IPS-18a (cell line): ENCODE data around the gene LDAF1.
"Not testable (repeated sequence)": the region's sequence is repeated elsewhere in the genome, so short reads cannot be mapped to it uniquely, and the experiment has no call there.

ENCODE experiments used
- H3K27ac ChIP-seq: one replicate; pipeline ENCODE4 v1.5.1; 2013; ENCODE audit warnings: low read length
- H3K27me3 ChIP-seq: one replicate; pipeline ENCODE4 v1.6.1; 2013; ENCODE audit warnings: mild to moderate bottlenecking, low read length; ENCODE audit not compliant: control insufficient read depth, insufficient read depth
- H3K36me3 ChIP-seq: one replicate; pipeline ENCODE4 v1.6.1; 2013; ENCODE audit warnings: low read depth, low read length; ENCODE audit not compliant: control insufficient read depth
- H3K4me1 ChIP-seq: one replicate; pipeline ENCODE4 v1.6.1; 2013; ENCODE audit warnings: low read depth, low read length; ENCODE audit not compliant: control insufficient read depth
- H3K4me3 ChIP-seq: one replicate; pipeline ENCODE4 v1.5.1; 2013; ENCODE audit warnings: low read length
- H3K9ac ChIP-seq: one replicate; pipeline ENCODE4 v1.6.1; 2013; ENCODE audit warnings: mild to moderate bottlenecking, low read length, moderate library complexity
- H3K9me3 ChIP-seq: one replicate; pipeline ENCODE4 v1.6.1; 2013; ENCODE audit warnings: low read depth, low read length; ENCODE audit not compliant: control insufficient read depth

LDAF1 gene

DNA sequence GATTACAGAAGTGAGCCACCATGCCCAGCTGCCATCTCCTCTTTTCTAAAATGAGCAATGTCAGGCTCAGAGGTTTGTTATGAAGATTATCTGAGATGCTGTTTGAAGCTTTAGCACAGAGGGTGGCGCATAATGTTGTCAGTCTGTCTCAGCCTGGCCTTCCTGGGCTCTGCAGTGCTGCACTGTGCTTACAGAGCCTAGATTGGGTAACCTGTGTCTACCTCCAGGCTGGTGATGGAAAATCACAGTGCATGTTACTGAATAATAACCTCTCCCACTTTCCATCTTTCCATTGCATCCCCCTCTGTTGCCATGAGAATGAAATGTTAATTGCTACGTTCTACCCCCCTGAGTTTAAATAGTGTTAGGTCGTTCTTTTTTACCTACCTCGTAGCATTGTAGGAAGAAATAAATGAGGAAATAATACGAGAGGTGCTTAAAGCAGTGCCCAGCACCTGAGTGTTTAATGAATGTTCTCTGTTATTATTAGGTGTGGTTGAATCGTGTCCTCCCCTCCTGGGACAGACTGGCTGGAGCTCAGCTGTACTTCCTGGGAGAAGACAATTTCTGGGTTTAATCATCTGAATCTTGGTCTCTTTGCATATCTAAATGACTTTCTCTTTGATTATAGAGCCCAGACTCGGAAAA lies 6.2 kb downstream of the LDAF1 start:
- no peaks in the 10 kb centered on the region for H3K9me3 ChIP-seq
- H3K36me3 ChIP-seq, result peaks cover 47% of the 10 kb centered on the region

DNA sequence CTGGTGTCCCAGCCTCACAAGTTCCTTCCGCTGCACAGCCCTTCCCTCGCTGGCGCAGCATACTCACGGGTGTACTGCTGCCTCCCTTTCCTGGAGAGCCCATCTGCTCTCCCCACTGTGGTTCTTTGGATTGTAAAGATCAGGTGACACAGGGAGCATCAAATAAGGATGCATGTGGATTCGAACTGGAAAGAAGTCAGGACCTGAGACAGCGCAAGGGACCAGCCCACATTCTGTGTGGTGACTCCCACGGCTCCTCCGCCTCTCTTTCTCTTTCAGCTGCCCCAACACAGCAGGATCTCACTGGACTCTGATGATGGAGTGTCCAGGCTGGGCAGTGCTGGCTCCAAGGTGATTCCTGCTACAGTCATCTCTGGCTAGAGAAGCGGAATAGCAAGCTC lies 8.1 kb downstream of the LDAF1 start:
- no peak overlapping the region for H3K9ac ChIP-seq
- peaks cover 56% of the 10 kb centered on the region for H3K36me3 ChIP-seq
- no peaks in the 10 kb centered on the region for H3K9me3 ChIP-seq
- no peaks in the 10 kb centered on the region for H3K4me1 ChIP-seq
- no peak overlapping the region for H3K4me3 ChIP-seq
- no peaks in the 10 kb centered on the region for H3K27me3 ChIP-seq
- no peak overlapping the region for H3K27ac ChIP-seq

More for the DNA sequence above, 6.2 kb downstream of the LDAF1 start:
- Histone ChIP-seq H3K27ac (no peak overlapping the region), H3K9ac (no peak overlapping the region), H3K4me3 (no peak overlapping the region), H3K4me1 (peaks cover 4% of the 10 kb centered on the region), H3K27me3 (no peaks in the 10 kb centered on the region)

DNA sequence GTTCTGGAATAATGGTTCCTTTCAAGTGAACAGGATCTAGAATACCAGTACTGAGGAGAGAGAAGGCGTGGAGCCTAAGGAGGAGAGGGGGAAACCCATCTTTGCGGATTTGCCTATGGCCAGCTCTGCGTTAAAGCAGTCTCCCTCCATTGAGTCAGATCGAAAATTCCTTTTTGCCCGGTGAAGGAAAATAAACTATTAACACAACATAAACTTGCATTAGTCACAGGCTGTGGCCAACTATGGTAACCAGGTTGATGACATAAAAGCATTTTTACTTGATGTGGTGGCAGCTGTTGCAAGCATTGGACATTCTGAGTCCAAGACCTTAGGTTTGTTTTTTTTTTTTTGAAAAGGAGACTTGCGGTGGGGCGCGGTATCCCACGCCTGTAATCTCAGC lies 8.9 kb downstream of the LDAF1 start:
- Histone ChIP-seq H3K4me3 (no peak overlapping the region), H3K36me3 (peaks cover 58% of the 10 kb centered on the region), H3K9me3 (no peaks in the 10 kb centered on the region), H3K27ac (no peak overlapping the region), H3K4me1 (no peaks in the 10 kb centered on the region), H3K9ac (no peak overlapping the region), H3K27me3 (no peaks in the 10 kb centered on the region)

DNA sequence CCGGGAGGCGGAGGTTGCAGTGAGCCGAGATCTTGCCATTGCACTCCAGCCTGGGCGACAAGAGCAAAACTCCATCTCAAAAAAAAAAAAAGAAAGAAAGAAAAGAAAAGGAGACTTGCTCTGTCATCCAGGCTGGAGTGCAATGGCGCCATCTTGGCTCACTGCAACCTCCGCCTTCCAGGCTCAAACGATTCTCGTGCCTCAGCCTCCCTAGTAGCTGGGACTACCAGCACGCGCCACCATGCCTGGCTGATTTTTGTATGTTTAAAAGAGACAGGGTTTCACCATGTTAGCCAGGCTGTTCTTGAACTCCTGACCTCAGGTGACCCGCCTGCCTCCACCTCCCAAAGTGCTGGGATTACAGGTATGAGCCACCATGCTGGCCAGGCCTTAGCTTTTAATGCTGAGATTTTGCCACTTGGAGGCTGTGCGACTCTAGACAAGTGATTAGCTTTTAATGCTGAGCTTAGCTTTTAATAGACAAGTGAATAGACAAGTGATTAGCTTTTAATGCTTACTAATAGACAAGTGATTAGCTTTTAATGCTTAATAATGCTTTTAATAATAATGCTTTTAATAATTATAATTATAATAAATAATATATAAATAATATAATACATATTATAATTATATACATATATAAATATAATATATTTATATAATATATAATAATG lies 9.6 kb downstream of the LDAF1 start:
- Histone ChIP-seq H3K4me1 (no peaks in the 10 kb centered on the region), H3K9me3 (no peaks in the 10 kb centered on the region), H3K27me3 (no peaks in the 10 kb centered on the region), H3K9ac (no peak overlapping the region), H3K27ac (no peak overlapping the region), H3K36me3 (peaks cover 58% of the 10 kb centered on the region), H3K4me3 (no peak overlapping the region)

DNA sequence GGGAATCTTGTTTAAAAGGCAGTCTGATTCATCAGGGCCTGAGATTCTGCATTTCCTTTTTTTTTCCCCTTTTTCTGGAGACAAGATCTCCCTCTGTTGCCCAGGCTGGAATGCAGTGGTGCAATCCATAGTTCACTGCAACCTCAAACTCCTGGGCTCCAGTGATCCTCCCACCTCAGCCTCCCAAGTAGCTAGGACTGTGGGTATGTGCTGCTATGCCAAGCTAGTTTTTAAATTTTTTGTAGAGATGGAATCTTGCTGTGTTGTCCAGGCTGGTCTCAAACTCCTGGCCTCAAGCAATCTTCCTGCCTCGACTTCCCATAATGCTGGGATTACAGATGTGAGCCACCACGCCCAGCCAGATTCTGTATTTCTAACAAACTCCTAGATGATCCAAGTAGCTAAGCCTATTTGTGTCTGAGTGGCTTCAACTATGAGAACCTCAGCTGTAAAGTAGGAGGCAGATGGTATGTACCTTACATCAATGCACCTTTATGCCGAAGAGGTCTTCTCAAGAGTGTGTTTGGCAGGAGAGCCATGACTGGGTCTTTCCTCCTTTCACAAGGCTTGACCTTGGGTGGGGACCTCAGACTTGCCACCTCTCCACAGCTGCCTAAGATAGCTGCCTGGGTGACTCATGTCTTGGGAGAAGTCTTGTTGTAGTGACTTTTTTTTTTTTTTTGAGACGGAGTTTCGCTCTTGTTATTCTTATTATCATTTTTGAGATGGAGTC lies 10.9 kb downstream of the LDAF1 start:
- Histone ChIP-seq H3K27ac (no peak overlapping the region), H3K4me3 (no peak overlapping the region), H3K9me3 (no peaks in the 10 kb centered on the region), H3K9ac (no peak overlapping the region), H3K27me3 (no peaks in the 10 kb centered on the region), H3K4me1 (no peaks in the 10 kb centered on the region), H3K36me3 (peaks cover 65% of the 10 kb centered on the region)

DNA sequence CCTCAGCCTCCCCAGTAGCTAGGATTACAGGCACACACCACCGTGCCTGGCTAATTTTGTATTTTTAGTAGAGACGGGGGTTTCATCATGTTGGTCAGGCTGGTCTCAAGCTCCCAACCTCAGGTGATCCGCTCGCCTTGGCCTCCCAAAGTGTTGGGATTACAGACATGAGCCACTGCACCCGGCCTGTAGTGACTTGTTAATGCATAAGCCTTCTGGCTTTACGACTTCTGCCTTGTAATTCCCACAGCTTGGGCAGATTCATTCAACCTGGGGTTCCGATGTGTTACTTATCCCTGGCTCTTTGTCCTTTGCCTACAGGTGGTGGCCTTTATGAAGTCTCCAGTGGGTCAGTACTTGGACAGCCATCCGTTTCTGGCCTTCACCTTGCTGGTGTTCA lies 11.6 kb downstream of the LDAF1 start:
- H3K27me3 ChIP-seq, result not testable (repeated sequence)
- peaks cover 67% of the 10 kb centered on the region for H3K36me3 ChIP-seq

DNA sequence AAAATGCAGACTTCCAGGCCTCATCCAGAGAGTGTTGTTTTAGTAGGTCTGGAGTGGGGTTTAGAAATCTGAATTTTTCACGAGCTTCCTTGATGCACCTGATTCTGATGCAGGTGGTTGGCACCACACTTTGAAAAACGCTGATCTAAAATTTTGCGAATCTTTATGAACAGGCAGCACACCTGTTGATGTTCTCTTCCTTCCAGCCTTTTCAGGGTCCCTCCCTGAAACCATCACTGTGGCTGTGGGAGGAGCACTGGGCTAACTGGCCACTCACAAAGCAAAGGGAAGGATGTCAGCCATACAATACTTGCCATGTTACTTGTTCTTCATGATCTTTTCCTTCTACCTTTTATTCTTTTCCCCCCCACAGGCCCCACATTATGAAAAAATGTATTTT lies 14.2 kb downstream of the LDAF1 start:
- H3K9me3 ChIP-seq, result no peaks in the 10 kb centered on the region
- H3K27me3 ChIP-seq, result no peaks in the 10 kb centered on the region
- H3K9ac ChIP-seq, result no peak overlapping the region
- no peak overlapping the region for H3K27ac ChIP-seq
- peaks cover 70% of the 10 kb centered on the region for H3K36me3 ChIP-seq
- no peak overlapping the region for H3K4me3 ChIP-seq
- H3K4me1 ChIP-seq, result no peaks in the 10 kb centered on the region

More for the DNA sequence above, 11.6 kb downstream of the LDAF1 start:
- not testable (repeated sequence) for H3K9me3 ChIP-seq, H3K27ac ChIP-seq, H3K4me3 ChIP-seq, H3K9ac ChIP-seq, H3K4me1 ChIP-seq

DNA sequence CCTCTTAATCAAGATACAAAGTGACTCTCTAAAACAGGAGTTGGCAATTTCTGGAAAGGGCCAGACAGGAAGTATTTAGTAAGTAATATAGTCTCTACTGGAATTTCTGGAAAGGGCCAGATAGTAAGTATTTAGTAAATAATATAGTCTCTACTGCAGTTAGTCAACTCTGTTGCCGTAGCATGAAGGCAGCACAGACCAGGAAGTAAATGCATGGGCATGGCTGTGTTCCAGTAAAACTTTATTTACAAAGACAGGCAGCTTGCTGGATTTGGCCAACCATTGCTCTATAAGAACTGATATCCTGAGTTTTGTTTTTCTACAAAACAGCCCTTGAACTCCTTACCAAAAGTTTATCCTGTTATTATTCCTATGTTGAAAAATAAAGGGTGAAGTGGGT lies 16.9 kb downstream of the LDAF1 start:
- Histone ChIP-seq H3K4me1 (no peaks in the 10 kb centered on the region), H3K4me3 (no peak overlapping the region), H3K36me3 (peaks cover 81% of the 10 kb centered on the region), H3K9ac (no peak overlapping the region), H3K9me3 (no peaks in the 10 kb centered on the region), H3K27ac (no peak overlapping the region), H3K27me3 (no peaks in the 10 kb centered on the region)

DNA sequence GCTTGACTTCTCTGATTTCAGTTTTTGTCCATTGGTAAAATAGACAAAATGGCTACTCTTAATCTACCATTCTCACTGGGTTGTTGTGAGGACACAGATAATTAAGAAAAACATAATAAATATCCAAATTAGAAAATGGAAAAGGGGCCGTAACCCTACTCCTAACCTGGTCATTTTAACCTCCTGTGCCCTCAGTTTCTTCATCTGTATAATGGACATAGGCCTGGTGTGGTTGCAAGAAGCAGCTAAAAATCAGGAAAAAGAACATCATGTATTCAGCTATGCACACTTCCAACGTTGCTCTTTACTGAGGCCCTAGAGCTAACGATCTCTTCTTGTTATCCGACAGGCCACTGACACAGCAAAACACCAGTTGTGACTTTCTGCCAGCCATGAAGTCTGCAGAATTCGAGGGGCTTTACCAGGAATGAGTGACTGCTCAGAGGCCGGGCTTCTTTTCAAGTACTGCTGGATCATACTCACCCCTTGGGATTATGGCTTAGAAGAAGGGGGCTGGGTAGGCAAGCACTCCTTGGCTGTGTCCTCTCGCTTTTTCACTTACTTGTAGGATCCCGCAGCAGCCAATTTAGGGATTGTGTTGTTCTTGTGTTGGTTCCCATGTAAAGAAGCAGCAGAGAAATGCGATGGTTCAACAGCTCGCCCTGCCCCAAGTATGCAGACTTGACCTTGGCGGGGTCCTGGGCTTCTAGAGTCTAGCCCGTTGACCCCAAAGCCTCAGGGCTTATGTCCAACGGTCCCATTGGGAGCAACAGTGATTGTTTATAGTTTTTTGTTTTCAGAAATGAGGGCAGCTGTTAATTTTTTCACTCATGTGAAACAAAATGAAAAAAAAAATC lies 20.9 kb downstream of the LDAF1 start:
- no peaks in the 10 kb centered on the region for H3K9me3 ChIP-seq
- H3K4me1 ChIP-seq, result no peaks in the 10 kb centered on the region
- no peak overlapping the region for H3K27ac ChIP-seq
- no peak overlapping the region for H3K9ac ChIP-seq
- peaks cover 61% of the 10 kb centered on the region for H3K36me3 ChIP-seq
- H3K27me3 ChIP-seq, result no peaks in the 10 kb centered on the region
- no peak overlapping the region for H3K4me3 ChIP-seq

DNA sequence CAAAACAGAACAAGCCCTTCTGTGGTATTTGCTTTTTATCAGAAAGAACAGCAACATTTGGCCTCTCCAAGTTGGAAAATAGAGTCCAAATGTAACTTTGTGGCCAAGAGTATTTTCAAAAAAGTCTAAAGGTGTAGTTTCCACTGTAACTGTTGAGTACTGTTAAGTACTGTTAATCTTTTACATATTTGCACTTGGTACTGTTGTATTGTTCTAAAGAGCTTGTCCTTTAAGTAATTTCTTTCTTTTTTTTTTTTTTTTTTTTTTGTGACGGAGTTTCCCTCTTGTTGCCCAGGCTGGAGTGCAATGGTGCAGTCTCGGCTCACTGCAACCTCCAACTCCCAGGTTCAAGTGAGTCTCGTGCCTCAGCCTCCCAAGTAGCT lies 21.5 kb downstream of the LDAF1 start:
- peaks cover 56% of the 10 kb centered on the region for H3K36me3 ChIP-seq
- no peaks in the 10 kb centered on the region for H3K9me3 ChIP-seq
- no peak overlapping the region for H3K4me3 ChIP-seq
- no peaks in the 10 kb centered on the region for H3K4me1 ChIP-seq
- H3K27me3 ChIP-seq, result no peaks in the 10 kb centered on the region
- no peak overlapping the region for H3K9ac ChIP-seq
- no peak overlapping the region for H3K27ac ChIP-seq

DNA sequence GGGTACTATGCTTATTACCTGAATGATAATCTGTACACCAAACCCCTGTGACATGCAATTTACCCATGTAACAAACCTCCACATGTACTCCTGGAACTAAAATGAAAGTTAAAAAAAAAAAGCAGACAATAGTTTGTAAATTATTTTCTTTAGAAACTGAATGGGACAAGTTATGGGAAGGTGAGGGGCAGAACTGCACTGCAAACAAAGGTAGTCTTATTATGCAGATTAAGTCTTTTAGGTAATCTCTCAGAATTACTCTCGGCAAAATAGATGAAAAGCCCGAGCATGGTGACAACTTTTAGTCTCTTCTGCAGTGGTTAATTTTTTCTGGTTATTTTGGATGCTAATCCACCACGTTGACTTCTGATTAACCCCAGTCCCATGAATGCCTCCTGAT lies 25.5 kb downstream of the LDAF1 start:
- Histone ChIP-seq H3K9me3 (no peaks in the 10 kb centered on the region), H3K27me3 (no peaks in the 10 kb centered on the region), H3K9ac (no peak overlapping the region), H3K27ac (no peak overlapping the region), H3K36me3 (peaks cover 26% of the 10 kb centered on the region), H3K4me1 (no peaks in the 10 kb centered on the region), H3K4me3 (no peak overlapping the region)
